Activated T-cell treated with anti-CD3 and anti-CD28 coated beads for 24 hours (primary cell): Measurements from ENCODE around the gene PDZD7.

Source experiments
- DNase-seq: peaks from one replicate; pipeline ENCODE4 v3.0.0-alpha.2; 2020; ENCODE audit warnings: low read depth

Gene PDZD7

GRCh38 chr10:101060951-101061623 lies 30.2 kb upstream of the PDZD7 start:
- DNase-seq, result peak; percentile 86

GRCh38 chr10:101060036-101060950 lies 29.4 kb upstream of the PDZD7 start:
- DNase-seq, result peak; percentile 81

GRCh38 chr10:101056365-101057151 lies 25.6 kb upstream of the PDZD7 start:
- DNase-seq, result no peak

- no peak for DNase-seq
Observed at GRCh38 chr10:101055411-101055810, 24.5 kb upstream of the PDZD7 start.

- DNase-seq, result no peak
Observed at GRCh38 chr10:101054876-101055275, 23.9 kb upstream of the PDZD7 start.

GRCh38 chr10:101054351-101054750 lies 23.4 kb upstream of the PDZD7 start:
- no peak for DNase-seq

GRCh38 chr10:101053516-101053915 lies 22.6 kb upstream of the PDZD7 start:
- DNase-seq, result no peak

- DNase-seq, result no peak
Observed at GRCh38 chr10:101052285-101052684, 21.4 kb upstream of the PDZD7 start.

GRCh38 chr10:101050208-101051069 lies 19.5 kb upstream of the PDZD7 start:
- DNase-seq, result peak; percentile 69

GRCh38 chr10:101047961-101048892 lies 17.3 kb upstream of the PDZD7 start:
- DNase-seq, result no peak

GRCh38 chr10:101047268-101047667 lies 16.3 kb upstream of the PDZD7 start:
- DNase-seq, result no peak

GRCh38 chr10:101046332-101047238 lies 15.7 kb upstream of the PDZD7 start:
- no peak for DNase-seq

GRCh38 chr10:101044117-101044516 lies 13.2 kb upstream of the PDZD7 start:
- no peak for DNase-seq

GRCh38 chr10:101043363-101043707 lies 12.4 kb upstream of the PDZD7 start:
- no peak for DNase-seq

- DNase-seq, result peak; percentile 86
Observed at GRCh38 chr10:101042667-101043362, 11.9 kb upstream of the PDZD7 start.

- DNase-seq, result no peak
Observed at GRCh38 chr10:101042118-101042517, 11.2 kb upstream of the PDZD7 start.

GRCh38 chr10:101041252-101041761 lies 10.4 kb upstream of the PDZD7 start:
- peak; percentile 69 for DNase-seq

GRCh38 chr10:101040851-101041250 lies 9.9 kb upstream of the PDZD7 start:
- no peak for DNase-seq

GRCh38 chr10:101040061-101040460 lies 9.1 kb upstream of the PDZD7 start:
- no peak for DNase-seq
